HepG2 (cell line): ENCODE results near the gene B4GALT5. TPM values are rescaled to one million over a fixed set of nuclear protein-coding genes. Genes with fewer than 3 reads are reported as not detected.

ENCODE experiments used
- ATF1 ChIP-seq: IDR thresholded peaks from 2 replicates; pipeline ENCODE4 v1.6.1; 2016; ENCODE audit warnings: mild to moderate bottlenecking, control low read depth
- DMAP1 ChIP-seq: IDR thresholded peaks from 2 replicates; pipeline ENCODE4 v1.6.1; 2016
- GLI4 ChIP-seq: sonication (generic); formaldehyde crosslinking; IDR thresholded peaks from 2 replicates; pipeline ENCODE4 v1.5.1; 2020; ENCODE audit warnings: missing genetic modification reagents, mild to moderate bottlenecking, moderate library complexity, borderline replicate concordance
- GTF3A ChIP-seq: sonication (generic); formaldehyde crosslinking; conservative IDR thresholded peaks from 2 replicates; pipeline ENCODE4 v1.4.0; 2020; ENCODE audit warnings: mild to moderate bottlenecking, missing genetic modification reagents
- HCFC1 ChIP-seq: fragments of 150-350 bp; IDR thresholded peaks from 2 replicates; pipeline ENCODE4 v1.6.1; 2014; ENCODE audit warnings: low read depth, low read length
- HDAC6 ChIP-seq: fragments of 200-600 bp; sonication (generic); IDR thresholded peaks from 2 replicates; pipeline ENCODE4 v1.7.0; 2017; ENCODE audit warnings: mild to moderate bottlenecking, antibody characterized with exemption, low read length, low read depth
- HMG20B ChIP-seq: conservative IDR thresholded peaks from 2 replicates; pipeline ENCODE4 v1.6.1; 2016; ENCODE audit warnings: missing genetic modification reagents, missing compliant biosample characterization
- KAT8 ChIP-seq: IDR thresholded peaks from 2 replicates; pipeline ENCODE4 v1.6.1; 2016; ENCODE audit warnings: missing genetic modification reagents, missing compliant biosample characterization
- MED13 ChIP-seq: sonication (generic); formaldehyde crosslinking; IDR thresholded peaks from 2 replicates; pipeline ENCODE4 v1.5.0; 2020; ENCODE audit warnings: missing genetic modification reagents
- NFYB ChIP-seq: sonication (generic); formaldehyde crosslinking; IDR thresholded peaks from 2 replicates; pipeline ENCODE4 v1.4.0; 2020; ENCODE audit warnings: missing genetic modification reagents
- NFYC ChIP-seq: IDR thresholded peaks from 2 replicates; pipeline ENCODE4 v1.6.1; 2016; ENCODE audit warnings: missing genetic modification reagents, missing compliant biosample characterization
- PHF21A ChIP-seq: sonication (generic); formaldehyde crosslinking; IDR thresholded peaks from 2 replicates; pipeline ENCODE4 v1.5.0; 2020; ENCODE audit warnings: mild to moderate bottlenecking, missing genetic modification reagents
- RORA ChIP-seq: sonication (generic); formaldehyde crosslinking; IDR thresholded peaks from 2 replicates; pipeline ENCODE4 v1.5.0; 2020; ENCODE audit warnings: mild to moderate bottlenecking, missing genetic modification reagents, moderate library complexity
- SMAD1 ChIP-seq: sonication (generic); formaldehyde crosslinking; IDR thresholded peaks from 2 replicates; pipeline ENCODE4 v1.4.0; 2020; ENCODE audit warnings: missing genetic modification reagents, low read depth, mild to moderate bottlenecking, borderline replicate concordance
- SP4 ChIP-seq: sonication (generic); formaldehyde crosslinking; IDR thresholded peaks from 2 replicates; pipeline ENCODE4 v1.8.1; 2023; ENCODE audit warnings: mild to moderate bottlenecking, missing genetic modification reagents
- SSRP1 ChIP-seq: IDR thresholded peaks from 2 replicates; pipeline ENCODE4 v1.6.1; 2016; ENCODE audit warnings: control low read depth
- U2AF2 ChIP-seq: fragments of 200-400 bp; formaldehyde crosslinking; IDR thresholded peaks from 2 replicates; pipeline ENCODE4 v1.6.1; 2017; ENCODE audit warnings: low read depth, mild to moderate bottlenecking, low read length
- WIZ ChIP-seq: sonication (generic); formaldehyde crosslinking; IDR thresholded peaks from 2 replicates; pipeline ENCODE4 v1.5.1; 2020; ENCODE audit warnings: mild to moderate bottlenecking, missing genetic modification reagents
- ZEB1 ChIP-seq: IDR thresholded peaks from 2 replicates; pipeline ENCODE4 v1.6.1; 2012; ENCODE audit warnings: mild to moderate bottlenecking, low read depth, inconsistent platforms; ENCODE audit not compliant: insufficient replicate concordance
- ZNF180 ChIP-seq: sonication (generic); formaldehyde crosslinking; IDR thresholded peaks from 2 replicates; pipeline ENCODE4 v1.4.0; 2020; ENCODE audit warnings: low read depth, missing genetic modification reagents, borderline replicate concordance
- ZNF230 ChIP-seq: sonication (generic); formaldehyde crosslinking; IDR thresholded peaks from 2 replicates; pipeline ENCODE4 v1.4.0; 2020; ENCODE audit warnings: mild to moderate bottlenecking, missing genetic modification reagents
- ZNF274 ChIP-seq: sonication (generic); formaldehyde crosslinking; IDR thresholded peaks from 2 replicates; pipeline ENCODE4 v1.5.1; 2020; ENCODE audit warnings: mild to moderate bottlenecking, missing genetic modification reagents
- ZNF350 ChIP-seq: sonication (generic); formaldehyde crosslinking; IDR thresholded peaks from 2 replicates; pipeline ENCODE4 v1.4.0; 2020; ENCODE audit warnings: mild to moderate bottlenecking, low read depth, missing genetic modification reagents, borderline replicate concordance
- ZNF547 ChIP-seq: sonication (generic); formaldehyde crosslinking; IDR thresholded peaks from 2 replicates; pipeline ENCODE4 v1.5.1; 2020; ENCODE audit warnings: mild to moderate bottlenecking, missing genetic modification reagents
- ZNF557 ChIP-seq: sonication (generic); formaldehyde crosslinking; IDR thresholded peaks from 2 replicates; pipeline ENCODE4 v1.4.0; 2020; ENCODE audit warnings: missing genetic modification reagents
- ZNF773 ChIP-seq: sonication (generic); formaldehyde crosslinking; IDR thresholded peaks from 2 replicates; pipeline ENCODE4 v1.4.0; 2020; ENCODE audit warnings: missing genetic modification reagents, borderline replicate concordance
- ZSCAN20 ChIP-seq: sonication (generic); formaldehyde crosslinking; IDR thresholded peaks from 2 replicates; pipeline ENCODE4 v1.4.0; 2020; ENCODE audit warnings: missing genetic modification reagents, mild to moderate bottlenecking, borderline replicate concordance
- polyA plus RNA-seq, 8 experiments: library from polyadenylated mRNA; depleted of rRNA in 3 of 8; stranded (reverse) in 7 of 8; unstranded in 1 of 8; fragments of >200 nt; fragmentation: Illumina TruSeq in 4 of 8; extraction: Trizol in 4 of 8; gene quantifications; 2 replicates each; pipeline versions ENCODE4 v1.2.1 to v1.2.3, GENCODE V29; 2011 to 2016; ENCODE audit warnings: low read depth in 4 of 8, missing spikeins in 1 of 8, mixed read lengths in 1 of 8; ENCODE audit not compliant: insufficient read depth in 1 of 8
- total RNA-seq, 5 experiments: library from RNA; depleted of rRNA; stranded (reverse); fragments of >200 nt; fragmentation: Illumina TruSeq; extraction: Trizol; gene quantifications; 2 replicates each; pipeline ENCODE4 v1.2.3, GENCODE V29; 2016; ENCODE audit warnings: low read depth in 1 of 5
- TF ChIP-seq, protein P1 (sequence below): sonication (generic); formaldehyde crosslinking; IDR thresholded peaks from 2 replicates; pipeline ENCODE4 v1.5.1; 2020; ENCODE audit warnings: missing genetic modification reagents, mild to moderate bottlenecking, borderline replicate concordance
- TF ChIP-seq, protein P2 (sequence below): sonication (generic); formaldehyde crosslinking; IDR thresholded peaks from 2 replicates; pipeline ENCODE4 v1.5.0; 2020; ENCODE audit warnings: missing genetic modification reagents
- TF ChIP-seq, protein P3 (sequence below): sonication (generic); formaldehyde crosslinking; IDR thresholded peaks from 2 replicates; pipeline ENCODE4 v1.4.0; 2020; ENCODE audit warnings: missing genetic modification reagents

Gene B4GALT5
- total and polyA plus RNA-seq, 2 of the 13 experiments (the other 11 are each of a cell fraction or from before 2014, with no cell fraction given) = 27.3 to 30.9 TPM

DNA sequence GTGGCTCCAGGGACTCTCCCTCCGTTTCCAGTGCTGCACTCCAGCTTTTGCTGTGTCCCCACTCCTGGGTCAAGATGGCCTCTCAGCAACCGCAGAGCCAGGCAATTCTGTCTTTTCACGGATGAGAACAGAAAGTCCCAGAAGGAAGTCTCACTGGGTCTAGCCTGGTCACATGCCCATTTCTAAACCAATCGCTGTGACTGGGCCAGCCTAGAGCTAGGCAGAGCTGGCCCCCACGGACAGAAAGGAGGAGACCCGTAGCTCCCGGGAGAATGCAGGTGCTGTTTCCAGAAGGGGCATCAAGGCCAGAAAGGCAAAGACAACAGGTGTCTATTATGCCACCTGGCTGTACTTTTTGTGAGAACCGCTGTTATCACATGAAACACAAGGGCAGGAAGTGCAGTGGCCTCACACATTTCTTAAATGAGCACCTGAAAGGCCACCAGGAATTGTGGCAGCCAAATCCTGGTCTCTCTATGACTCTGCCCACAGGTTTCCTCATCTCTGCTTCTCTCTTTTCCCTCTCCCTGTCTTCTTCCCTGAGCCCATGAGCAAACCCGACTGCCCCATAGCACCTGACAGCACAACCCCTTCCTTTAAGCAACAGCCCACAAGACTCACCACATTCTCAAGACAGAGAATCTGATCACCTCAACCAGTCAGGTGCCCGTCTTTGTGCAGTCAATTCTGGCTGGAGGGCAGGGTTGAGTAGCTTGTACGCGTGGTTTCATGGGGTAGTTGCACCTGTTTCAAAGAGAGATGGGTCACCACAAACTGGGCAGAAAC, 37.1 kb upstream of the B4GALT5 start (continued):
- TF ChIP-seq GLI4 (CRISPR knock-in tag) (0 out of 2 replicates have a peak, but pooled peaks have one; percentile 51), WIZ (CRISPR knock-in tag) (no peak), GTF3A (no peak), SP4 (CRISPR knock-in tag) (no peak), ZNF547 (no peak), ZSCAN20 (no peak), DMAP1 (CRISPR knock-in tag) (no peak), MED13 (no peak), RORA (CRISPR knock-in tag) (0 out of 2 replicates have a peak, but pooled peaks have one; percentile 23), HMG20B (CRISPR knock-in tag) (no peak), ZNF773 (no peak), NFYB (CRISPR knock-in tag) (peak; percentile 75), ZNF230 (CRISPR knock-in tag) (no peak), HDAC6 (no peak), SMAD1 (CRISPR knock-in tag) (no peak), SSRP1 (CRISPR knock-in tag) (no peak), ZNF350 (CRISPR knock-in tag) (no peak), KAT8 (0 out of 2 replicates have a peak, but pooled peaks have one; percentile 34), NFYC (CRISPR knock-in tag) (peak; percentile 65), ZNF274 (CRISPR knock-in tag) (peak; percentile 81; the same call in 1 of the 2 replicates), HCFC1 (no peak), ZNF557 (CRISPR knock-in tag) (no peak), ZNF180 (no peak), PHF21A (no peak; the same call in 1 of the 2 replicates), U2AF2 (no peak; the same call in 1 of the 2 replicates), ZEB1 (peak; percentile 30), ATF1 (CRISPR knock-in tag) (no peak)
- TF ChIP-seq, protein P1, sequence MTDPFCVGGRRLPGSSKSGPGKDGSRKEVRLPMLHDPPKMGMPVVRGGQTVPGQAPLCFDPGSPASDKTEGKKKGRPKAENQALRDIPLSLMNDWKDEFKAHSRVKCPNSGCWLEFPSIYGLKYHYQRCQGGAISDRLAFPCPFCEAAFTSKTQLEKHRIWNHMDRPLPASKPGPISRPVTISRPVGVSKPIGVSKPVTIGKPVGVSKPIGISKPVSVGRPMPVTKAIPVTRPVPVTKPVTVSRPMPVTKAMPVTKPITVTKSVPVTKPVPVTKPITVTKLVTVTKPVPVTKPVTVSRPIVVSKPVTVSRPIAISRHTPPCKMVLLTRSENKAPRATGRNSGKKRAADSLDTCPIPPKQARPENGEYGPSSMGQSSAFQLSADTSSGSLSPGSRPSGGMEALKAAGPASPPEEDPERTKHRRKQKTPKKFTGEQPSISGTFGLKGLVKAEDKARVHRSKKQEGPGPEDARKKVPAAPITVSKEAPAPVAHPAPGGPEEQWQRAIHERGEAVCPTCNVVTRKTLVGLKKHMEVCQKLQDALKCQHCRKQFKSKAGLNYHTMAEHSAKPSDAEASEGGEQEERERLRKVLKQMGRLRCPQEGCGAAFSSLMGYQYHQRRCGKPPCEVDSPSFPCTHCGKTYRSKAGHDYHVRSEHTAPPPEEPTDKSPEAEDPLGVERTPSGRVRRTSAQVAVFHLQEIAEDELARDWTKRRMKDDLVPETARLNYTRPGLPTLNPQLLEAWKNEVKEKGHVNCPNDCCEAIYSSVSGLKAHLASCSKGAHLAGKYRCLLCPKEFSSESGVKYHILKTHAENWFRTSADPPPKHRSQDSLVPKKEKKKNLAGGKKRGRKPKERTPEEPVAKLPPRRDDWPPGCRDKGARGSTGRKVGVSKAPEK (CRISPR knock-in tag) = 0 out of 2 replicates have a peak, but pooled peaks have one; percentile 48
- TF ChIP-seq, protein P2, sequence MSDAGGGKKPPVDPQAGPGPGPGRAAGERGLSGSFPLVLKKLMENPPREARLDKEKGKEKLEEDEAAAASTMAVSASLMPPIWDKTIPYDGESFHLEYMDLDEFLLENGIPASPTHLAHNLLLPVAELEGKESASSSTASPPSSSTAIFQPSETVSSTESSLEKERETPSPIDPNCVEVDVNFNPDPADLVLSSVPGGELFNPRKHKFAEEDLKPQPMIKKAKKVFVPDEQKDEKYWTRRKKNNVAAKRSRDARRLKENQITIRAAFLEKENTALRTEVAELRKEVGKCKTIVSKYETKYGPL (CRISPR knock-in tag) = no peak
- TF ChIP-seq, protein P3, sequence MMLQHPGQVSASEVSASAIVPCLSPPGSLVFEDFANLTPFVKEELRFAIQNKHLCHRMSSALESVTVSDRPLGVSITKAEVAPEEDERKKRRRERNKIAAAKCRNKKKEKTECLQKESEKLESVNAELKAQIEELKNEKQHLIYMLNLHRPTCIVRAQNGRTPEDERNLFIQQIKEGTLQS (CRISPR knock-in tag) = no peak
